Progenitor cell of endocrine pancreas (in vitro differentiated cells): ENCODE measurements around the gene ZNF248. TPM values are rescaled to one million over a fixed set of nuclear protein-coding genes. Genes with fewer than 3 reads are reported as not detected.

Experiments
- DNase-seq: peaks from one replicate; pipeline ENCODE4 v3.0.0; 2021; ENCODE audit warnings: low spot score; ENCODE audit not compliant: unreplicated experiment
- H3K27ac Mint-ChIP-seq: 2 replicates; pipeline ENCODE4 v1.8.0; 2021; ENCODE audit warnings: mild to moderate bottlenecking, moderate library complexity, mixed read lengths
- H3K27me3 Mint-ChIP-seq: 2 replicates; pipeline ENCODE4 v1.8.0; 2021; ENCODE audit warnings: mixed read lengths
- H3K36me3 Mint-ChIP-seq: 2 replicates; pipeline ENCODE4 v1.8.0; 2022; ENCODE audit warnings: mixed read lengths; ENCODE audit not compliant: insufficient read depth
- H3K4me1 Mint-ChIP-seq: 2 replicates; pipeline ENCODE4 v1.8.0; 2021; ENCODE audit warnings: low read depth, mixed read lengths
- H3K4me3 Mint-ChIP-seq: 2 replicates; pipeline ENCODE4 v1.8.0; 2021; ENCODE audit warnings: low read depth, mild to moderate bottlenecking, moderate library complexity, mixed read lengths
- H3K9me3 Mint-ChIP-seq: 2 replicates; pipeline ENCODE4 v1.8.0; 2021; ENCODE audit warnings: low read depth, mixed read lengths
- CTCF ChIP-seq: fragments of 200-600 bp; sonication (generic); IDR thresholded peaks from one replicate; pipeline ENCODE4 v1.5.0; 2021; ENCODE audit warnings: antibody characterized with exemption, mild to moderate bottlenecking; ENCODE audit not compliant: unreplicated experiment
- total RNA-seq: library from RNA; stranded (reverse); gene quantifications from 2 replicates; pipeline ENCODE4 v1.2.1, GENCODE V29; 2021

Gene ZNF248
- total RNA-seq, 1 donor from 2014 or later = 12.9 TPM

GRCh38 chr10:37855636-37856035 lies 1.8 kb downstream of the ZNF248 start:
- peaks cover 22% of the 10 kb centered on the region for H3K9me3 Mint-ChIP-seq
- H3K27me3 Mint-ChIP-seq = no peaks in the 10 kb centered on the region
- H3K36me3 Mint-ChIP-seq = peaks cover 16% of the 10 kb centered on the region
- H3K27ac Mint-ChIP-seq = no peak overlapping the region
- peak overlapping the region; percentile 84 for H3K4me3 Mint-ChIP-seq
- no peak for DNase-seq
- peaks cover 9% of the 10 kb centered on the region for H3K4me1 Mint-ChIP-seq
- TF ChIP-seq CTCF = no peak

GRCh38 chr10:37854626-37855025 lies 2.8 kb downstream of the ZNF248 start:
- no peak for DNase-seq
- Mint-ChIP-seq H3K9me3 (peaks cover 14% of the 10 kb centered on the region), H3K4me3 (no peak overlapping the region), H3K4me1 (peaks cover 9% of the 10 kb centered on the region), H3K36me3 (peaks cover 16% of the 10 kb centered on the region), H3K27me3 (no peaks in the 10 kb centered on the region), H3K27ac (no peak overlapping the region)
- no peak for TF ChIP-seq CTCF

- Mint-ChIP-seq H3K4me3 (no peak overlapping the region), H3K27me3 (no peaks in the 10 kb centered on the region), H3K4me1 (no peaks in the 10 kb centered on the region), H3K36me3 (peaks cover 56% of the 10 kb centered on the region), H3K9me3 (peaks cover 58% of the 10 kb centered on the region), H3K27ac (no peak overlapping the region)
- no peak for DNase-seq
- no peak for TF ChIP-seq CTCF
Measured at GRCh38 chr10:37844644-37845043, 12.8 kb downstream of the ZNF248 start.

GRCh38 chr10:37839243-37839642 lies 18.2 kb downstream of the ZNF248 start:
- Mint-ChIP-seq H3K36me3 (peaks cover 76% of the 10 kb centered on the region), H3K4me3 (no peak overlapping the region), H3K27me3 (no peaks in the 10 kb centered on the region), H3K27ac (no peak overlapping the region), H3K4me1 (no peaks in the 10 kb centered on the region), H3K9me3 (peaks cover 75% of the 10 kb centered on the region)
- TF ChIP-seq CTCF = no peak
- DNase-seq = no peak

GRCh38 chr10:37831495-37832333 lies 25.7 kb downstream of the ZNF248 start:
- Mint-ChIP-seq H3K9me3 (peaks cover 85% of the 10 kb centered on the region), H3K4me1 (no peaks in the 10 kb centered on the region), H3K27ac (peak overlapping the region; percentile 49), H3K27me3 (no peaks in the 10 kb centered on the region), H3K4me3 (no peak overlapping the region), H3K36me3 (peaks cover 89% of the 10 kb centered on the region)
- TF ChIP-seq CTCF = no peak
- no peak for DNase-seq
